SK-N-SH treated with all-trans-retinoic acid at 6 μM for 48 hours (cell line): ENCODE measurements around the gene ANP32A.

ENCODE experiments used
- ARNTL ChIP-seq: fragments of 450-650 bp; formaldehyde crosslinking; IDR thresholded peaks from 2 replicates; pipeline ENCODE4 v1.5.0; 2020; ENCODE audit warnings: low read depth, mild to moderate bottlenecking, moderate library complexity, borderline replicate concordance
- CREB5 ChIP-seq: fragments of 250-450 bp; sonication (Bioruptor Pico); IDR thresholded peaks from 2 replicates; pipeline ENCODE4 v1.5.1; 2020; ENCODE audit warnings: low read depth, mild to moderate bottlenecking, moderate library complexity
- ISL1 ChIP-seq: fragments of 250-450 bp; sonication (Bioruptor Pico); IDR thresholded peaks from 2 replicates; pipeline ENCODE4 v2.1.2; 2022; ENCODE audit warnings: mild to moderate bottlenecking, moderate library complexity
- RARB ChIP-seq: fragments of 250-450 bp; sonication (Bioruptor Pico); IDR thresholded peaks from 2 replicates; pipeline ENCODE4 v1.8.0; 2021; ENCODE audit warnings: mild to moderate bottlenecking, moderate library complexity
- SNAI2 ChIP-seq: fragments of 250-450 bp; sonication (Bioruptor Pico); IDR thresholded peaks from 2 replicates; pipeline ENCODE4 v1.5.0; 2020; ENCODE audit warnings: mild to moderate bottlenecking, moderate library complexity
- TSHZ2 ChIP-seq: fragments of 250-450 bp; sonication (Bioruptor Pico); IDR thresholded peaks from 2 replicates; pipeline ENCODE4 v1.5.0; 2020; ENCODE audit warnings: mild to moderate bottlenecking, moderate library complexity
- ZNF8 ChIP-seq: fragments of 450-650 bp; formaldehyde crosslinking; IDR thresholded peaks from 2 replicates; pipeline ENCODE4 v1.5.0; 2020; ENCODE audit warnings: mild to moderate bottlenecking, moderate library complexity
- TF ChIP-seq, protein P1 (sequence below): fragments of 250-450 bp; sonication (Bioruptor Pico); IDR thresholded peaks from 2 replicates; pipeline ENCODE4 v1.8.0; 2021; ENCODE audit warnings: low read depth, mild to moderate bottlenecking, moderate library complexity, borderline replicate concordance
- TF ChIP-seq, protein P2 (sequence below): fragments of 250-450 bp; sonication (Bioruptor Pico); IDR thresholded peaks from 2 replicates; pipeline ENCODE4 v1.8.0; 2020; ENCODE audit warnings: mild to moderate bottlenecking, moderate library complexity, borderline replicate concordance

- TF ChIP-seq ISL1 (CRISPR knock-in tag) (no peak), ARNTL (no peak), TSHZ2 (CRISPR knock-in tag) (no peak), CREB5 (no peak), RARB (CRISPR knock-in tag) (no peak), ZNF8 (CRISPR knock-in tag) (no peak), SNAI2 (CRISPR knock-in tag) (no peak)
- TF ChIP-seq, protein P1, sequence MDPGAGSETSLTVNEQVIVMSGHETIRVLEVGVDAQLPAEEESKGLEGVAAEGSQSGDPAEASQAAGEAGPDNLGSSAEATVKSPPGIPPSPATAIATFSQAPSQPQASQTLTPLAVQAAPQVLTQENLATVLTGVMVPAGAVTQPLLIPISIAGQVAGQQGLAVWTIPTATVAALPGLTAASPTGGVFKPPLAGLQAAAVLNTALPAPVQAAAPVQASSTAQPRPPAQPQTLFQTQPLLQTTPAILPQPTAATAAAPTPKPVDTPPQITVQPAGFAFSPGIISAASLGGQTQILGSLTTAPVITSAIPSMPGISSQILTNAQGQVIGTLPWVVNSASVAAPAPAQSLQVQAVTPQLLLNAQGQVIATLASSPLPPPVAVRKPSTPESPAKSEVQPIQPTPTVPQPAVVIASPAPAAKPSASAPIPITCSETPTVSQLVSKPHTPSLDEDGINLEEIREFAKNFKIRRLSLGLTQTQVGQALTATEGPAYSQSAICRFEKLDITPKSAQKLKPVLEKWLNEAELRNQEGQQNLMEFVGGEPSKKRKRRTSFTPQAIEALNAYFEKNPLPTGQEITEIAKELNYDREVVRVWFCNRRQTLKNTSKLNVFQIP (CRISPR knock-in tag), result no peak
- TF ChIP-seq, protein P2, sequence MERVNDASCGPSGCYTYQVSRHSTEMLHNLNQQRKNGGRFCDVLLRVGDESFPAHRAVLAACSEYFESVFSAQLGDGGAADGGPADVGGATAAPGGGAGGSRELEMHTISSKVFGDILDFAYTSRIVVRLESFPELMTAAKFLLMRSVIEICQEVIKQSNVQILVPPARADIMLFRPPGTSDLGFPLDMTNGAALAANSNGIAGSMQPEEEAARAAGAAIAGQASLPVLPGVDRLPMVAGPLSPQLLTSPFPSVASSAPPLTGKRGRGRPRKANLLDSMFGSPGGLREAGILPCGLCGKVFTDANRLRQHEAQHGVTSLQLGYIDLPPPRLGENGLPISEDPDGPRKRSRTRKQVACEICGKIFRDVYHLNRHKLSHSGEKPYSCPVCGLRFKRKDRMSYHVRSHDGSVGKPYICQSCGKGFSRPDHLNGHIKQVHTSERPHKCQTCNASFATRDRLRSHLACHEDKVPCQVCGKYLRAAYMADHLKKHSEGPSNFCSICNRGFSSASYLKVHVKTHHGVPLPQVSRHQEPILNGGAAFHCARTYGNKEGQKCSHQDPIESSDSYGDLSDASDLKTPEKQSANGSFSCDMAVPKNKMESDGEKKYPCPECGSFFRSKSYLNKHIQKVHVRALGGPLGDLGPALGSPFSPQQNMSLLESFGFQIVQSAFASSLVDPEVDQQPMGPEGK, result no peak
Observed at GRCh38 chr15:68812597-68813431, 7.9 kb downstream of the ANP32A start.
